ENCODE data around the gene NSD1.
"Not testable (repeated sequence)": the region's sequence is repeated elsewhere in the genome, so short reads cannot be mapped to it uniquely, and the experiment has no call there.

NSD1 gene

DNA sequence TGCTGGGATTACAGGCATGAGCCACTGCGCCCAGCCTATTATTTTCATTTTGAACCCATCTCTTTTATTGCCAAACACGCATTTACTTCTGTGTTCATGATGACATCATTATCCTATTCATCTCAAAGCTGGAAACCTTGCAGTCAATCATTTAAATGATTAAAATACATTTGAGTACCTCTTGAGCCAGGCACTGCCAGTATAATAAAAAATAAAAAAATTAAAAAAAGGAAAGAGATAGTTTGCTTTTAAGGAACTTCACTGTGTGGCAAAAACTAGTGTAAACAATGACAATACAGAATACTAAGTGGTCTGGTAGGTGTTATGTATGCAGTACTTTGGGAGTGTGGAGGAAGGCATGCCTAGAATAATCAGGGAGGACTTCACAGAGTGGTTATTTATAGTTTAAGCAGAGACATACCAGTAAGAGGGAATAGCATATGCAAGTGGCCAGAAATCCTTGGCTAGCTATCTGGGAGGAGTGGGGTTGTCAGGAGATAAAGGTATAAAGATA lies 8.6 kb downstream of the NSD1 start:
- no peak for TF ChIP-seq EZH2phosphoT487 (IDR thresholded peaks at IDR 0.05; ENCODE audit: borderline replicate concordance, low read length)
- TF ChIP-seq CTCF (IDR thresholded peaks at IDR 0.05; ENCODE audit: low read depth, low read length, poor library complexity, severe bottlenecking), result no peak
- Histone ChIP-seq H3F3A (ENCODE audit: control insufficient read depth, insufficient read depth) (no peaks in the 10 kb centered on the region), H3K4me3 (ENCODE audit: low read length) (no peak overlapping the region), H3K27me3 (ENCODE audit: control insufficient read depth, low read length) (no peaks in the 10 kb centered on the region), H3K79me2 (ENCODE audit: control insufficient read depth, low read length) (peaks cover 98% of the 10 kb centered on the region), H3K4me1 (ENCODE audit: control insufficient read depth, low read length) (peaks cover 24% of the 10 kb centered on the region), H4K20me1 (ENCODE audit: control insufficient read depth, insufficient read depth, low read depth, low read length) (no peaks in the 10 kb centered on the region), H3K9me2 (replicated peaks; ENCODE audit: control insufficient read depth, low read length) (no peaks in the 10 kb centered on the region), H3K4me2 (ENCODE audit: low read length) (no peak overlapping the region), H3K27ac (ENCODE audit: low read depth, low read length) (no peak overlapping the region), H3K9me3 (ENCODE audit: control insufficient read depth, insufficient read depth, low read length) (no peaks in the 10 kb centered on the region), H3K36me3 (ENCODE audit: control insufficient read depth, low read length) (peaks cover 90% of the 10 kb centered on the region)

DNA sequence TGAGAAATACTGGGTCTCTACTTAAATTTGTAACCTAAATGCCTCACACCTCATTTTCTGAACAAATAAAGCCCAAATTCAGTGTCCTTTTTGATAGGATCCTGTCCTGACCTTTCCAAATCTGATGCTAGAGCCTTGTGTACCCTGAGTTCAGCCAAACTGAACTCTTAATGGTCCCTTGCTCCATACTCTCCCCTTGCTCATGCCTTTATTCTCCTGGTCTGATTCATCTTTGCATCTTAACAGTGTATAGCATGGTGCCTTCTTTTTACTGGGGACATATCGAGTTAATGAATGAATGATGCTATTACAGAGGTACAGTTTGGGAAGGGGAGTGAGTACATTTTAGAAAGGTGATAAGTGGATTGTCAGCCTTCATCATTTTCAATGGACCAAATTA lies 9.2 kb downstream of the NSD1 start:
- H3K79me2 ChIP-seq (ENCODE audit: control insufficient read depth, low read length), result peaks cover 98% of the 10 kb centered on the region
- H3K36me3 ChIP-seq (ENCODE audit: control insufficient read depth, low read length), result peaks cover 90% of the 10 kb centered on the region
- H3K9me2 ChIP-seq (replicated peaks; ENCODE audit: control insufficient read depth, low read length), result no peaks in the 10 kb centered on the region
- peaks cover 19% of the 10 kb centered on the region for H3K4me1 ChIP-seq (ENCODE audit: control insufficient read depth, low read length)
- H4K20me1 ChIP-seq (ENCODE audit: control insufficient read depth, insufficient read depth, low read depth, low read length), result no peaks in the 10 kb centered on the region
- H3F3A ChIP-seq (ENCODE audit: control insufficient read depth, insufficient read depth), result no peaks in the 10 kb centered on the region
- no peak overlapping the region for H3K4me2 ChIP-seq (ENCODE audit: low read length)
- no peak overlapping the region for H3K4me3 ChIP-seq (ENCODE audit: low read length)
- H3K9me3 ChIP-seq (ENCODE audit: control insufficient read depth, insufficient read depth, low read length), result no peaks in the 10 kb centered on the region
- H3K27ac ChIP-seq (ENCODE audit: low read depth, low read length), result no peak overlapping the region
- no peaks in the 10 kb centered on the region for H3K27me3 ChIP-seq (ENCODE audit: control insufficient read depth, low read length)
- TF ChIP-seq EZH2phosphoT487 (IDR thresholded peaks at IDR 0.05; ENCODE audit: borderline replicate concordance, low read length) (no peak), CTCF (IDR thresholded peaks at IDR 0.05; ENCODE audit: low read depth, low read length, poor library complexity, severe bottlenecking) (no peak)

- H3F3A ChIP-seq (ENCODE audit: control insufficient read depth, insufficient read depth), result no peaks in the 10 kb centered on the region
- H3K9me2 ChIP-seq (replicated peaks; ENCODE audit: control insufficient read depth, low read length), result no peaks in the 10 kb centered on the region
- H3K27ac ChIP-seq (ENCODE audit: low read depth, low read length), result no peak overlapping the region
- H3K79me2 ChIP-seq (ENCODE audit: control insufficient read depth, low read length), result peaks cover 94% of the 10 kb centered on the region
- TF ChIP-seq EZH2phosphoT487 (IDR thresholded peaks at IDR 0.05; ENCODE audit: borderline replicate concordance, low read length), result no peak
- TF ChIP-seq CTCF (IDR thresholded peaks at IDR 0.05; ENCODE audit: low read depth, low read length, poor library complexity, severe bottlenecking), result no peak
- H3K36me3 ChIP-seq (ENCODE audit: control insufficient read depth, low read length), result peaks cover 79% of the 10 kb centered on the region
- no peaks in the 10 kb centered on the region for H3K9me3 ChIP-seq (ENCODE audit: control insufficient read depth, insufficient read depth, low read length)
- no peaks in the 10 kb centered on the region for H3K27me3 ChIP-seq (ENCODE audit: control insufficient read depth, low read length)
- H3K4me2 ChIP-seq (ENCODE audit: low read length), result no peak overlapping the region
- H3K4me1 ChIP-seq (ENCODE audit: control insufficient read depth, low read length), result peaks cover 3% of the 10 kb centered on the region; the same call in 1 of the 2 replicates
- H4K20me1 ChIP-seq (ENCODE audit: control insufficient read depth, insufficient read depth, low read depth, low read length), result no peaks in the 10 kb centered on the region
- no peak overlapping the region for H3K4me3 ChIP-seq (ENCODE audit: low read length)
These were observed 13.5 kb downstream of the NSD1 start for GRCh38 chr5:177146891-177147638.

- not testable (repeated sequence) for H3K9me2 ChIP-seq (replicated peaks; ENCODE audit: control insufficient read depth, low read length); H3K27ac ChIP-seq (ENCODE audit: low read depth, low read length); H3K9me3 ChIP-seq (ENCODE audit: control insufficient read depth, insufficient read depth, low read length); H3K4me3 ChIP-seq (ENCODE audit: low read length); H3K4me2 ChIP-seq (ENCODE audit: low read length); H3F3A ChIP-seq (ENCODE audit: control insufficient read depth, insufficient read depth); H3K4me1 ChIP-seq (ENCODE audit: control insufficient read depth, low read length); H4K20me1 ChIP-seq (ENCODE audit: control insufficient read depth, insufficient read depth, low read depth, low read length); H3K27me3 ChIP-seq (ENCODE audit: control insufficient read depth, low read length)
- Histone ChIP-seq H3K36me3 (ENCODE audit: control insufficient read depth, low read length) (peaks cover 61% of the 10 kb centered on the region), H3K79me2 (ENCODE audit: control insufficient read depth, low read length) (peaks cover 88% of the 10 kb centered on the region)
These were observed 16.5 kb downstream of the NSD1 start for GRCh38 chr5:177150061-177150460.

Measured in DOHH2 (cell line).